Fibroblast of skin of right biceps (primary cell): ENCODE data around the gene CNTLN.
"Not testable (repeated sequence)": the region's sequence is repeated elsewhere in the genome, so short reads cannot be mapped to it uniquely, and the experiment has no call there.

ENCODE experiments used
- DNase-seq: peaks from one replicate; pipeline ENCODE4 v3.0.0-alpha.2; 2013

Gene CNTLN

DNA sequence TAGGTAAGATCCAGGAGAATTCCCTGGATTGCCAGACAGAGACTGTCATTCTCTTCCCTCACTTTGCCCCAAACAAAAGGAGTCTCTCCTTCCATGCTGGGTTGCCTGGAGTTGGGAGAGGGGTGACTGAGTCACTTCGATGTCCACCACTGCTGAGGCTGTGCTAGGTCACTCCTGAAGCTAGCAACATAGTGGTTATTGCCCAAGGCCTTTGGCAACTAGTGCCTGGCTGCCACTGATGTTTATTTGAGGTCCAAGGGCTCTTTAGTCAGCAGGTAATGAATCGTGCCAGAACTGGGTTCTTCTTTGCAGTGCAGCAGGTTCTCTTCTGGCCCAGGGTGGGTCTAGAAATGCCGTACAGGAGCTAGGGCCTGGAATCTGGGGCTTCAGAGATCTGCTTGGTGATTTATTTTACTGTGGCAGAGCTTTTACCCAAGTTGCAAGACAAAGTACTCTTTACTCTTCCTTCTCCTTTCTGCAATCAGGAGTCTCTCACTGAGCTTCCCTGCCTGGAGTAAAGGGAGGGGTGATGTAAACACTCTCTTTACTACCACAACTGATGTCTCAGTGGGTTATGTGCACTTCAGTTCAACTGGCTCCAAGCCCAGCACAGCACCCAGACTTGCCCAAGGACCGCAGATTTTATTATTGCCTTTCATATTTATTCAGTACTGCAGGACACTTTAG is 288.3 kb downstream of the CNTLN start:
- no peak for DNase-seq

GRCh38 chr9:17423681-17424011 is 288.8 kb downstream of the CNTLN start:
- DNase-seq: no peak

- no peak for DNase-seq
Observed at GRCh38 chr9:17425384-17425783, 290.5 kb downstream of the CNTLN start.

- DNase-seq: no peak
Observed at GRCh38 chr9:17433526-17433925, 298.7 kb downstream of the CNTLN start.

- DNase-seq: no peak
Observed at GRCh38 chr9:17436854-17437253, 302.0 kb downstream of the CNTLN start.

DNA sequence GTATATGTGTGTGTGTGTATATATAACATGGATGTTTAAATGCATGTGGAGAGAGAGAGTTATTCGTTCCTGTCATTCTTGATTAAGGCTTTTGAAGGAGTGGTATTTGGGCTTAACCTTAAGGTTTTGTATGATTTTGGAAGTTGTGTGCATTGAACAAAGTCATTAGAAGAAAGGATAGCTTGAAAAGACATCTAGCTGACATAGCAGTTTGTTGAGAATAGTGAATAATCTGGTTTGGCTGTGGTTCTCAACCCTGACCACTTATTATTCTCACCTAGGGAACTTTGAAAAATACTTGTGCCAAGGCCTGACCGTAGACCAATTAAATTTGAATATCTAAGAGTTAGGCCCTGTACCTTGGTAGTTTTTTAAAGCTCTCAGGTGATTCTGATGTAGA is 303.0 kb downstream of the CNTLN start:
- DNase-seq: no peak

GRCh38 chr9:17445126-17445525 is 310.3 kb downstream of the CNTLN start:
- DNase-seq: not testable (repeated sequence)

GRCh38 chr9:17453751-17454150 is 318.9 kb downstream of the CNTLN start:
- peak; percentile 3 for DNase-seq

DNA sequence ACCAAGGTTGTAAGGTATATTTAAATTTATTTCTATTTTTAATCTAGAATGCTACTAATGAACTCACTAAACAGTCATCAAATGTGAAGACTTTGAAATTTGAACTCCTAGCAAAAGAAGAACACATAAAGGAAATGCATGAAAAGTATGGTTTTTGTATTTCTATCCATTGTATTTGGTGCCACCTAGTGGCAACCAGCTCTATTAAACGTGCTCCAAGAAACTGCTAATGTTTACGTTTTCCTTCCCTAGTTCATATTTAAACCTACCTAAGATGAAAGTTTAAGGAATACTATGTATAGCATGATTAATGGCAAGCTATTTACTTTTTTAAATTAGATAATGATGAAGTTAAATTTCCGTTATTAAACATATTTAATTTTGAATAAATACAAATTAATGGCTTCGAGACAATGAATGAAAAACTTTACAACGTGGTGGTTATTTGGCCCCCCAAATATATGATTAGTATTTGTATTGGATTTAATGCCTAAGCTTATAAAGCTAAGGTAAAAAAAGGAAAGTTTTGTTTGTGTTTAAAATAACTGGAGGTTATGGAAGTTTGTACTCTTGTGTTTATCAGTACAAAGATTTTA is 328.1 kb downstream of the CNTLN start:
- DNase-seq: peak; percentile 62

GRCh38 chr9:17470036-17470813 is 335.4 kb downstream of the CNTLN start:
- DNase-seq: no peak

- peak; percentile 19 for DNase-seq
Observed at GRCh38 chr9:17472126-17472525, 337.3 kb downstream of the CNTLN start.

DNA sequence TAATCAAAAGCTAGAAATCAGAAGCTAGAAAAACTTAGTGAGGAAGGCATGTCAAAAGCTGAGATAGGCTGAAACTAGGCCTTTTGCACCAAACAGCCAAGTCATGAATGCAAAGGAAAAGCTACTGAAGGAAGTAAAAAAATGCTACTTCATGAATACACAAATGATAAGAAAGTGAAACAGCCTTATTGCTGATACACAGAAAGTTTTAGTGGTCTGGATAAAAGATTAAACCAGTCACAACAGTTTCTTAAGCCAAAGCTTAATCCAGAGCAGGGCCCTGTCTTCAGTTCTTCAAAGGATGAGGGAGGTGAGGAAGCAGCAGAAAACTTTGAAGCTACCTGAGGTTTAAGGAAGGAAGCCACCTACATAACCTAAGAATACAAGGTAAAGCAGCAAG is 341.6 kb downstream of the CNTLN start:
- DNase-seq: no peak

- no peak for DNase-seq
Observed at GRCh38 chr9:17477816-17478215, 343.0 kb downstream of the CNTLN start.

DNA sequence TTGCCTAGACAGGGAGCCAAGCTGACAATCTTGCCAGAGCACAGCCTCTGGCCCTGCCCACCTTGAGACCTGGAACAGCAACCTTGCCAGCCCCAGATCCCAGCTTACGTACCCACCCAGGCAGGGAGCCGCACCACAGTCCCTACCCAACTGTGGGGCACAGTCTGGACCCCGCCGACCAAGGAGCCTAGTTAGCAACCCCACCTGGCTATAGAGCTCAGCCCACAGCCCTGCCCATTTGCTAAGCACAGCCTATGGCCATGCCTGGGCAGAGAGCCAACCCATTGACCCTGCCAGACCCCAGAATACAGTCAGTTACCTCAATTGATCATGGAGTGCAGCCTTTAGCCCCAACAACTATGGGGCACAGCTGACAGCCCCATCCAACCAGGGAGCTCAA is 346.1 kb downstream of the CNTLN start:
- DNase-seq: no peak

- DNase-seq: no peak
Observed at GRCh38 chr9:17481565-17481964, 346.7 kb downstream of the CNTLN start.

- peak; percentile 33 for DNase-seq
Observed at GRCh38 chr9:17484906-17485305, 350.1 kb downstream of the CNTLN start.

GRCh38 chr9:17486396-17486795 is 351.6 kb downstream of the CNTLN start:
- no peak for DNase-seq

- no peak for DNase-seq
Observed at GRCh38 chr9:17487467-17487866, 352.6 kb downstream of the CNTLN start.

GRCh38 chr9:17488662-17489061 is 353.8 kb downstream of the CNTLN start:
- DNase-seq: no peak

GRCh38 chr9:17490110-17490509 is 355.3 kb downstream of the CNTLN start:
- DNase-seq: no peak

GRCh38 chr9:17491780-17492179 is 356.9 kb downstream of the CNTLN start:
- no peak for DNase-seq

DNA sequence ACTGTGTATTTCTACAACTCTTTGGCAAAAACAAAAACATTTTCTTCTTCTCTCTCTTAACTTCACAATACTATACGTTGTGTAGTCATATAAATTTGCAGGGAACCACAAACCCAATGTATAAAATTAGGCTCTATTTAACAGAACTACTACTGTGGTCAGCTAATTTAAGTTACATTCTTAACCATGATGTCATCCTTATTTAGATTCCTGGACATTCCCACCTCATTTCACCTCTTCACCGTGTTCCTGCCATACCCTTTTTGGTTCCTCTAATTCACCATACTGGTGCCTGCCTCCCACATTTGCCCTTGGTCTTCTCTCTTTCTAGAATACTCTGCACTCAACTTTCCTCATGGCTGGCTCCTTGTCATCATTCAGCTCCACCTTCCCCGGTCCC is 368.4 kb downstream of the CNTLN start:
- DNase-seq: no peak

- DNase-seq: no peak
Observed at GRCh38 chr9:17509151-17509550, 374.3 kb downstream of the CNTLN start.

DNA sequence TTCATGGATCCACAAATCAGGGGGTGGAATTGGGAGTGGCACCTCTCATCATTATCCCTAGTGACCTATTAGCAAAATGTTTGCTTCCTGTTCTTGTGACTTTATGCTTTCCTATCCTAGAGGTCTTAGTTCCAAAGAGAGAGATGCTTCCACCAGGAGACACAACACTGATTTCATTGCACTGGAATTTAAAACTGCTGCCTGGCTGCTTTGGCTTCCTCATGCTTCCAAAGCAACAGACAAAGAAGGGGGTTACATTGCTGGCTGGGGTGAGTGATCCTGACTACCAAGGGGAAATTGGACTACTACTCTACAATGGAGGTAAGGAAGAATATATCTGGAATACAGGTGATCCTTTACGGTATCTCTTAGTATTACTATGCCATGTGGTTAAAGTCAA is 374.9 kb downstream of the CNTLN start:
- peak; percentile 43 for DNase-seq
